ENCODE data around the gene ATXN7L1.

GRCh38 chr7:105810556-105810955 lies 65.8 kb downstream of the ATXN7L1 start:
- TF ChIP-seq CTCF (conservative IDR thresholded peaks at IDR 0.05), result no peak
- TF ChIP-seq EZH2 (IDR thresholded peaks at IDR 0.05; ENCODE audit: low read depth), result no peak
